Ectodermal cell (in vitro differentiated cells): Measurements from ENCODE around the gene ADCY7.

Experiments
- H3K27ac ChIP-seq: 2 replicates; pipeline ENCODE4 v1.7.0; 2013; ENCODE audit warnings: mild to moderate bottlenecking, low read depth, low read length; ENCODE audit not compliant: insufficient read depth, poor library complexity, severe bottlenecking
- H3K27me3 ChIP-seq: 2 replicates; pipeline ENCODE4 v1.7.0; 2013; ENCODE audit warnings: mild to moderate bottlenecking, low read length; ENCODE audit not compliant: insufficient read depth, control insufficient read depth, poor library complexity, severe bottlenecking
- H3K36me3 ChIP-seq: one replicate; pipeline ENCODE4 v1.7.0; 2013; ENCODE audit warnings: low read length; ENCODE audit not compliant: control insufficient read depth, insufficient read depth
- H3K4me1 ChIP-seq: one replicate; pipeline ENCODE4 v1.7.0; 2013; ENCODE audit warnings: low read length; ENCODE audit not compliant: control insufficient read depth, insufficient read depth
- H3K4me3 ChIP-seq: 2 replicates; pipeline ENCODE4 v1.7.0; 2013; ENCODE audit warnings: low read depth, low read length, control low read depth; ENCODE audit not compliant: insufficient read depth
- H3K9me3 ChIP-seq: 2 replicates; pipeline ENCODE4 v1.7.0; 2013; ENCODE audit warnings: mild to moderate bottlenecking, low read length, moderate library complexity; ENCODE audit not compliant: control insufficient read depth
- WGBS, 2 experiments: methylation state at CpG; one replicate each; pipeline ENCODE4 v1.1.7; 2013; ENCODE audit warnings: missing lambda C conversion rate in 2 of 2; 5-methylcytosine and 5-hydroxymethylcytosine counted together

ADCY7 gene

GRCh38 chr16:50365791-50366575, 99.6 kb downstream of the ADCY7 start:
- Histone ChIP-seq H3K27me3 (no peaks in the 10 kb centered on the region), H3K4me3 (no peak overlapping the region), H3K27ac (no peak overlapping the region), H3K9me3 (no peaks in the 10 kb centered on the region), H3K36me3 (peaks cover 26% of the 10 kb centered on the region), H3K4me1 (peaks cover 14% of the 10 kb centered on the region)
- WGBS, 2 experiments: 88 to 90% methylated on average over 2 of the region's 2 CpGs
